ENCODE results near the gene SOWAHA. TPM values are rescaled to one million over a fixed set of nuclear protein-coding genes. Genes with fewer than 3 reads are reported as not detected.

Gene SOWAHA
- total and polyA plus RNA-seq, 2 of the 8 experiments (the other 6 are each of a cell fraction or from before 2014, with no cell fraction given) = 0.09 to 0.11 TPM

DNA sequence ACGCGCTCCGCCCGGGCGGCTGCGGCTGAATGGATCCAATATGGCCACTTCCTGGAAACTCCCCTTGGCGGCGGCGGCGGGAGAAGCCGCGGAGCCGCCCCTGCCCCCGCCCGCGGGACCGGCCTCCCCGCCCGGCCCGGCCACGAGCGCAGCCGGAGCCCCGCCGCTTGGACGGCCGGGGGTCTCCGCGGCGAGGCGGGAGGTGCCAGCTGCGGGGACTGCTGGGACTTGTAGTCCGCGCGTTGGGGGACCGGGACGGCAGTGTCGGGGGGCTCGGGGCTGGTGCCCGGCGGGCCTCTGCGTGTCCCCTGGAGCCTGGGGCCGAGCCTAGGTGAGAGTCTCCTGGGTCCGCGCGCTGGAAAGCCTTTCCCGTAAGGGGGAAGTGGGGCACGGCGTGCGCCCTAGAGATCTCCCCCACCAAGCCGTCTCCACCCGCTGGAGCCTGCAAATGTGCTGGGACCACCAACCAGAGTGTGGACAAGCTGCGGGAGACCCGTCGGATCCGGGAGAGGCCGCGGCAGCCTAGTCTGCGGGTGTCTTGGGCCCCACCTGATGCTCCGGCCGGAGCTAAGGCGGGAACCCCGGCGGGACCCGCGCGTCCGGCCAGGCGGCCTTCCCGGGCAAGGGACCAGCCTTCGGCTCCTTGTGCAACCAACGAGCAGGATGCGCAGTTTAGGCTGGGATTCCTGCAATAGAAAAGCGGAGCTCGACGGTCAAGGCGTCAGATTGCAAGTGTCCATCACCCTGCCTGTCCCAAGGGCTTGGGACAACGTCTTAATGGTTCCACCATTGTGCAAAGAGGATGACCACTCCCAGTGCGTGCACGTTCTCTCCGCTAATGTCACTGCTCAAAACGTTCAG lies 35.7 kb upstream of the SOWAHA start, which contains the start of gene SEPTIN8 (continued):
- no peak for TF ChIP-seq TEAD4 (IDR thresholded peaks at IDR 0.05; ENCODE audit: low read depth, low read length)
- TF ChIP-seq CTBP2 (IDR thresholded peaks at IDR 0.05; ENCODE audit: borderline replicate concordance, insufficient read depth, insufficient read length, low read length) = no peak
- no peak for TF ChIP-seq KDM1A (IDR thresholded peaks at IDR 0.05; ENCODE audit: borderline replicate concordance, low read length)
- no peak for TF ChIP-seq RNF2 (IDR thresholded peaks at IDR 0.05; ENCODE audit: borderline replicate concordance, low read depth, low read length, missing control alignments, poor library complexity, severe bottlenecking)
- no peak for TF ChIP-seq POU5F1 (IDR thresholded peaks at IDR 0.05; ENCODE audit: low read depth, low read length)
- TF ChIP-seq MAFK (IDR thresholded peaks at IDR 0.05; ENCODE audit: low read depth, low read length) = no peak
- TF ChIP-seq TBP (IDR thresholded peaks at IDR 0.05; ENCODE audit: low read depth, low read length) = no peak
- TF ChIP-seq, protein P1, sequence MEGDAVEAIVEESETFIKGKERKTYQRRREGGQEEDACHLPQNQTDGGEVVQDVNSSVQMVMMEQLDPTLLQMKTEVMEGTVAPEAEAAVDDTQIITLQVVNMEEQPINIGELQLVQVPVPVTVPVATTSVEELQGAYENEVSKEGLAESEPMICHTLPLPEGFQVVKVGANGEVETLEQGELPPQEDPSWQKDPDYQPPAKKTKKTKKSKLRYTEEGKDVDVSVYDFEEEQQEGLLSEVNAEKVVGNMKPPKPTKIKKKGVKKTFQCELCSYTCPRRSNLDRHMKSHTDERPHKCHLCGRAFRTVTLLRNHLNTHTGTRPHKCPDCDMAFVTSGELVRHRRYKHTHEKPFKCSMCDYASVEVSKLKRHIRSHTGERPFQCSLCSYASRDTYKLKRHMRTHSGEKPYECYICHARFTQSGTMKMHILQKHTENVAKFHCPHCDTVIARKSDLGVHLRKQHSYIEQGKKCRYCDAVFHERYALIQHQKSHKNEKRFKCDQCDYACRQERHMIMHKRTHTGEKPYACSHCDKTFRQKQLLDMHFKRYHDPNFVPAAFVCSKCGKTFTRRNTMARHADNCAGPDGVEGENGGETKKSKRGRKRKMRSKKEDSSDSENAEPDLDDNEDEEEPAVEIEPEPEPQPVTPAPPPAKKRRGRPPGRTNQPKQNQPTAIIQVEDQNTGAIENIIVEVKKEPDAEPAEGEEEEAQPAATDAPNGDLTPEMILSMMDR (IDR thresholded peaks at IDR 0.05; ENCODE audit: control extremely low read depth in 1 of 3, insufficient read depth in 1 of 3, low read depth in 1 of 3, low read length in 3 of 3) = no peak
- TF ChIP-seq SP2 (IDR thresholded peaks at IDR 0.05; ENCODE audit: low read length) = no peak
- no peak for TF ChIP-seq TCF12 (IDR thresholded peaks at IDR 0.05; ENCODE audit: low read depth, low read length)
- TF ChIP-seq KDM4A (IDR thresholded peaks at IDR 0.05; ENCODE audit: low read depth, low read length, severe bottlenecking) = peak; percentile 98
- no peak for TF ChIP-seq NRF1 (IDR thresholded peaks at IDR 0.05; ENCODE audit: low read depth, low read length)
- no peak for TF ChIP-seq RFX5 (IDR thresholded peaks at IDR 0.05; ENCODE audit: borderline replicate concordance, low read depth, low read length)
- TF ChIP-seq SAP30 (IDR thresholded peaks at IDR 0.05; ENCODE audit: insufficient read depth, insufficient replicate concordance, low read length) = no peak
- no peak for TF ChIP-seq SIRT6 (IDR thresholded peaks at IDR 0.05; ENCODE audit: low read length)
- no peak for TF ChIP-seq POLR2AphosphoS5 (IDR thresholded peaks at IDR 0.05; ENCODE audit: low read depth, low read length)
- no peak for TF ChIP-seq HDAC6 (IDR thresholded peaks at IDR 0.05; ENCODE audit: low read depth, low read length)
- no peak for TF ChIP-seq EP300 (IDR thresholded peaks at IDR 0.05; ENCODE audit: borderline replicate concordance in 1 of 2, low read depth in 2 of 2, low read length in 2 of 2)
